ENCODE results near the gene AKAP12.

Gene AKAP12

DNA sequence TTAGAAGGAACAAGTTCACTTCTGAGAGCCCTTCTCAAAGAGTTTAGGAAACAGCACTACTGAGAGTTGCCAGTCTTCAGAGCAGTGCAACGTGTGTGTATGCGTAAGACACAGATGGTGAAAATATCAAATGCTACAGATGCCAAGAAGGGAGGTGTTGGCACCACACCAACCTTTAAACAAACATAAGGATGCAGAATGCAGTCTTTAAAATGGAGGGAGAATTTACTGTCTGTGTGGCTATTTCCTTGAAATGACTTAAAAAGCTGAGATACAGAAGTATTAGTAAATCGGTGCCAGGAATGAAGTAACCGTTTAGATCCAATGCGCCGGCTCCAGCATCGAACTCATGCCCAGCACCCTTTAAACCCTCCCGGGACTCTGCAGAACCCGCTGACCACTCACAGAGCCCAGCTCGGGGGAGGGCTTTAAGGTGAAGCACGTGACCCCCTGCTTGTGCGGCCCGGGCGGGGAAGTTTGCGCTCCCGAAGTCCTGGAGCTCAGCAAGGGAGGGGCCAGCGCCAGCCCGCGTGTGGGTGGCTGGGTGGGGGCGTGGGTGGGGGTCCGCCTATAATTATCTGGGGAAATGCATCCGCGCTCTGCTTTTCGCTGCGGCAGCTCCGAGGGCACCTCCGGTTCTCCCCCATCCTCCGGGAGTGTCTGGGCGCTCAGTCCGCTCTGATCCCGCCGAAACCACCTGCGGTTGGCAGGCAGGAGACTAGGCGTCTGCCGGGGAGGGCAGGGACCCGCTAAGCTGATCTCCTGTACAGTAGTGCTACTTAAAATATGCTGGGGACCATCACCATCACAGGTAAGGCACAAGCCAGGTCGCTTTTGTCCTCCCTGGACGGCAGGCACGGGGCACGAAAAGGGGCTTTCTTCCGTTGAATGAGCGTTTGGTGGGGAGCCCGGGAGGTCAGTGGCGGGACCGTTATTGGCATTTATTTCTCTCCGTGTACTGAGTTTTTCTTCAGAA, 85.6 kb downstream of the AKAP12 start:
- TF ChIP-seq, protein P1, sequence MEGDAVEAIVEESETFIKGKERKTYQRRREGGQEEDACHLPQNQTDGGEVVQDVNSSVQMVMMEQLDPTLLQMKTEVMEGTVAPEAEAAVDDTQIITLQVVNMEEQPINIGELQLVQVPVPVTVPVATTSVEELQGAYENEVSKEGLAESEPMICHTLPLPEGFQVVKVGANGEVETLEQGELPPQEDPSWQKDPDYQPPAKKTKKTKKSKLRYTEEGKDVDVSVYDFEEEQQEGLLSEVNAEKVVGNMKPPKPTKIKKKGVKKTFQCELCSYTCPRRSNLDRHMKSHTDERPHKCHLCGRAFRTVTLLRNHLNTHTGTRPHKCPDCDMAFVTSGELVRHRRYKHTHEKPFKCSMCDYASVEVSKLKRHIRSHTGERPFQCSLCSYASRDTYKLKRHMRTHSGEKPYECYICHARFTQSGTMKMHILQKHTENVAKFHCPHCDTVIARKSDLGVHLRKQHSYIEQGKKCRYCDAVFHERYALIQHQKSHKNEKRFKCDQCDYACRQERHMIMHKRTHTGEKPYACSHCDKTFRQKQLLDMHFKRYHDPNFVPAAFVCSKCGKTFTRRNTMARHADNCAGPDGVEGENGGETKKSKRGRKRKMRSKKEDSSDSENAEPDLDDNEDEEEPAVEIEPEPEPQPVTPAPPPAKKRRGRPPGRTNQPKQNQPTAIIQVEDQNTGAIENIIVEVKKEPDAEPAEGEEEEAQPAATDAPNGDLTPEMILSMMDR (IDR thresholded peaks at IDR 0.05) = no peak
- DNase-seq (ENCODE audit: low spot score) = peak; percentile 89
- H3K4me3 ChIP-seq = peak overlapping the region; percentile 82
- peak overlapping the region; percentile 82 to 89 for H3K27ac ChIP-seq

DNA sequence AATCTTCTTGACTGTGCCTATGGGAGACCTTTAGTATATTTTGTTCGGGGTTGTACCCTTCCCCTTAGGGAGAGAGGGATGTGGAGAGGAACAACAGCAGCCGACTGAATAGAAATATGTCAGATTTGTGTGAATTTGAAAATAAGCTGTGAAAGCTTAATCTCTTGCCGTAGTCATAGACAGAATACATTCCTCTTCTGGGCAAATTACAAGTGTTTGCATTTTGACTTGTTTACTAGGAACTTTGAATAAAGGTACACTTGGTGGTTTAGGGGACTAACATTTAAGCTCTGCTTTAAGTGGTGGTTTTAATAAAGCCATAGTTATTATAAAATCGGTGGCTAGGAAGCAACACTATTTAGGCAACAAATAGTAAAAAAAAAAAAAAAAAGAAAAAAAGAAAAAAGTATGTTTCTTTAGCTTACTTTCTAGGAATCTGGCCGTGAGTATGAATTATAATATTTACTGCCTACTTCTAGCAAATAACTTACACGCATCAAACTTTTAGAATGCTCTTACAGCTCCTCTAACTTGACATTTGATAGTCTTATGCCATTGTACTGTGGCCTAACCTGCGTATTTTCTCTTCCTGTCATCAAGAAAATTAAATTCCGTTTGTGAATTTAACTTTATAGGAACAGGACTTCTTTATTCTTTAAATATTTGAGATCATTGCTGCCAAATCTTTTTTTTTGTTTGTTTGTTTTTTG, 86.5 kb downstream of the AKAP12 start:
- no peak for DNase-seq (ENCODE audit: low spot score)
- TF ChIP-seq, protein P1 (IDR thresholded peaks at IDR 0.05) = no peak
- peak overlapping the region; percentile 82 to 89 for H3K27ac ChIP-seq
- H3K4me3 ChIP-seq = peak overlapping the region; percentile 82

DNA sequence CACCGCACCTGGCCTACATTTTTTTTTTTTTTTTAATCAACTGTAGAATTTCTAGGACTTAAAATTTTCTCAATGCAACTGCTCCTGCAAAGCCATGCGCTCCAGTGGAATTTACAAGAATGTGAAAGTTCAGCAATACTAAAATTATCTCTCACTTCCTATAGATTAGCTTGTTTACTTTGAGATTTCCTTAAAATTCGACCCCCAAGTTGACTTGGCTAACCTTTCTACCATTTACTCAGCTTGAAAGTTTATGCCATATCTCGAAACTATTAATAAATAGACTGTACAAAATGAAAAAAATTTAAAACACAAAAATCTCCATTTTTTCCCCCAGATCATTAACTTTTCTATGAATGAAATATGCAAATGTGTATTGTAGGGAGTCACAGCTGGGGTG, 87.3 kb downstream of the AKAP12 start:
- H3K27ac ChIP-seq = peak overlapping the region in 1 of 2 donors; percentile 82
- no peak for DNase-seq (ENCODE audit: low spot score)
- peak overlapping the region; percentile 82 for H3K4me3 ChIP-seq
- TF ChIP-seq, protein P1 (IDR thresholded peaks at IDR 0.05) = no peak

DNA sequence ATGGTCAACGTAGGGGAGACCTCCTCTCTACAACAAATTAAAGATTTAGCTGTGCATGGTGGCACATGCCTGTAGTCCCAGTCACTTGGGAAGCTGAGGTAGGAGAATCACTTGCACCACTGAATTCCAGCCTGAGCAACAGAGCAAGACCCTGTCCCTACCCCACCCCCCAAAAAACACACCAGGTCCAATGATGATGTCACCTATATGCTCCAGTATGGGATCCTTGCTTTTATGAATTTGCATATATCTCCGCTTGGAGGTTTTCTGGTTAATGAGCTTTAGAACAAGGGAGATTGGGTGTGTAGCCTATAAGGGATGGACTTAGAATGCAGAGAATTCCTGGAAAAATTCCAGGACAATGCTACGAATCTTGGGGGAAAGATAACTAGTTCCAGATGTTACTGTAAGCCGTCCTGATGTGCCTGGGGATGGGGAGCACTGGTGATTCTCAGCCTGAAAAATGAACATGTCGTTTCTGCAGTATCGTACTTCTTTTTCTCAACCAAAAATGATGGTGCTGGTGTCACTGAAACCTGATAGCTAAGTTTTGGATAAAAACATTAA, 90.4 kb downstream of the AKAP12 start:
- peak overlapping the region in 1 of 2 donors; percentile 31 for H3K27ac ChIP-seq
- no peak for DNase-seq (ENCODE audit: low spot score)
- TF ChIP-seq, protein P1 (IDR thresholded peaks at IDR 0.05) = no peak
- no peak overlapping the region for H3K4me3 ChIP-seq

DNA sequence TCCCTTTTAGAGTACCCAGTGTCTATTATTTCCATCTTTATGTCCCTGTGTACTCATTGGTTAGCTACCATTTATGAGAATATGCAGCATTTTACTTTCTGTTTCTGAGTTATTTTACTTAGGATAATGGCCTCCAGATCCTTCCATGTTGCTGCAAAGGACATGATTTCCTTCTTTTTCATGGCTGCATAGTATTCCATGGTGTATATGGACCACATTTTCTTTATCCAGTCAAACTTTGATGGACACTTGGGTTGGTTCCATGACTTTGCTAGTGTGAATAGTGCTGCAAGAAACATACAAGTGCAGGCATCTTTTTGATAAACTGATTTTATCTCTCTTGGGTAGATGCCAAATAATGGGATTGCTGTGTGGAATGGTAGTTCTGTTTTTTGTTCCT, 96.2 kb downstream of the AKAP12 start:
- no peak overlapping the region for H3K27ac ChIP-seq
- TF ChIP-seq, protein P1 (IDR thresholded peaks at IDR 0.05) = no peak
- DNase-seq (ENCODE audit: low spot score) = no peak
- H3K4me3 ChIP-seq = no peak overlapping the region

DNA sequence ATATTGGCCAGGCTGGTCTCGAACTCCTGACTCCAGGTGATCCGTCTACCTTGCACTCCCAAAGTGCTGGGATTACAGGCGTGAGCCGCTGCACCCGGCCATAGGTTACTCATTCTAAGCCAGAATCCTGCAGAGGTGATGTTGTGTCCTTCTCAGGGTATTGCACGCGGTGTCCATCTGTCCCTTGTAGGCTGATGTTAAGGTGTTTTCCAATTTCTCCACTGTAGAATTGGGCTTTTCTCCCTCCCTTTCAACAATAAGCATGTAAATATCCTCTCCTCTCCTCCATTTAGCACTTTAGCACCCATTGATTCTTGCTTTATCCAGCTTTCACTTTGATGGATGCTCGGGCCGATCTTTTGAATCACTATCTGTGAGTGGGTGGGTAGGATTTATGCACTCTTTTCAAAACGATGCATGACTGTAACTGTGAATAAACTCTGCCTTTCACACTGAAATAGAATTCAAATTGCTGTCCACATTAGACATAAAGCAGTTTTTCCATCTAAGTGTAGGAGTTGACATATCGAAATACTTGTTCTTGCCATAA, 99.0 kb downstream of the AKAP12 start:
- H3K27ac ChIP-seq = no peak overlapping the region
- H3K4me3 ChIP-seq = no peak overlapping the region
- DNase-seq (ENCODE audit: low spot score) = no peak
- TF ChIP-seq, protein P1 (IDR thresholded peaks at IDR 0.05) = no peak

Measured in coronary artery (tissue), 2 donors.